HG03139 (cell line): ENCODE data around the gene LYPD3.

Experiments used
- ATAC-seq: cut with Tn5 transposase; IDR thresholded peaks from one replicate; pipeline ENCODE4 v1.9.1; 2021; ENCODE audit not compliant: unreplicated experiment

The LYPD3 gene

DNA sequence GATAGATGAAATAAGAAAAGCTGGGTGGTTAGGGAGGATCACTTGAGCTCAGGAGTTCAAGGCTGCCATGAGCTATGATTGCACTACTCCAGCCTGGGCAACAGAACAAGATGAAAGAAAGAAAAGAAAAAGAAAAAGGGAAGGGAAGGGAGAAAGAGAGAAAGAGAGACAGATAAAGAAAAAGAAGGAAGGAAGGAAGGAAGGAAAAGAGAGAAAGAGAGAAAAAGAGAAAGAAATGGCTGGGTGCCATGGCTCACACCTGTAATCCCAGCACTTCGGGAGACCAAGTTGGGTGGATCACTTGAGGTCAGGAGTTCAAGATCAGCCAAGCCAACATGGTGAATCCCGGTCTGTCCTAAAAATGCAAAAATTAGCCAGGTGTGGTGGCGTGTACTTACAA, 29.6 kb downstream of the LYPD3 start:
- no peak for ATAC-seq

DNA sequence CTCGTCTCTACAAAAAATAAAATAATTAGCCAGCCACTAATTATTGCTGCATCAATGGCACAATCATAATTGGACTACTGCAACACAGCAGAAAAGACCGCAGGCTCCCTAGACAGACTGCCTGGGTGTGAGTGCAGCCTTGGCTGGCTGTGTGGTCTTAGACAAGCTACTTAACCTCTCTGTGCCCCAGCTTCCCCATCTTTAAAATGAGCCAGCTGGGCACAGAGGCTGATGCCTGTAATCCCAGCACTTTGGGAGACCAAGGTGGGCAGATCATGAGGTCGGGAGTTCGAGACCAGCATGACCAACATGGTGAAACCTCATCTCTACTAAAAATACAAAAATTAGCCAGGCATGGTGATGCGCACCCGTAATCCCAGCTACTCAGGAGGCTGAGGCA, 31.7 kb downstream of the LYPD3 start:
- ATAC-seq, result no peak

DNA sequence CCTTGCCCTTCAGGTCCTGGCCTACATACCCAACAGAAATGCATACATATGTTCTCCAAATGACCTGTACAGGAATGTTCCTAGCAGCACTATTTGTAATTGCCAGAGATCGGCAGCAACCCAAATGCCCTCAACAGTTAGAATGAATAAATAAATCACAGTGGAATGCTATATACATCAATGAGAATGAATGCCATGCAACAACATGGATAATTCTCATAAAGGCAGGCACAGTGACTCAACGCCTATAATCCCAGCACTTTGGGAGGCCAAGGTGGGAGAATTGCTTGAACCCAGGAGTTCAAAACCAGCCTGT, 32.1 kb downstream of the LYPD3 start:
- ATAC-seq, result no peak

DNA sequence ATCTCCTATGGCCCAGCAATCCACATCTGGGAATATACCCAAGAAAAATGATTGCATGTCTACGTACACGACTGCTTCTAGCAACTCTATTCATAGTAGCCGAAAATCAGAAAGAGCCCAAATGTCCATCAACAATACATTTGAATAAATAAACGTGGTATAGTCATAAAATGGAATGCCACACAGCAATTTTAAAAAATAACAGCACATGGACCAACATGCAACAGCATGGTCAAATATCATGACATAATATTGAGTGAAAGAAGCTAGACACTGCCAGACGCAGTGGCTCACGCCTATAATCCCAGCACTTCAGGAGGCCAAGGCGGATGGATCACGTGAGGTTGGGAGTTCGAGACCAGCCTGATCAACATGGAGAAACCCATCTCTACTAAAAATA, 34.4 kb downstream of the LYPD3 start:
- ATAC-seq, result no peak

DNA sequence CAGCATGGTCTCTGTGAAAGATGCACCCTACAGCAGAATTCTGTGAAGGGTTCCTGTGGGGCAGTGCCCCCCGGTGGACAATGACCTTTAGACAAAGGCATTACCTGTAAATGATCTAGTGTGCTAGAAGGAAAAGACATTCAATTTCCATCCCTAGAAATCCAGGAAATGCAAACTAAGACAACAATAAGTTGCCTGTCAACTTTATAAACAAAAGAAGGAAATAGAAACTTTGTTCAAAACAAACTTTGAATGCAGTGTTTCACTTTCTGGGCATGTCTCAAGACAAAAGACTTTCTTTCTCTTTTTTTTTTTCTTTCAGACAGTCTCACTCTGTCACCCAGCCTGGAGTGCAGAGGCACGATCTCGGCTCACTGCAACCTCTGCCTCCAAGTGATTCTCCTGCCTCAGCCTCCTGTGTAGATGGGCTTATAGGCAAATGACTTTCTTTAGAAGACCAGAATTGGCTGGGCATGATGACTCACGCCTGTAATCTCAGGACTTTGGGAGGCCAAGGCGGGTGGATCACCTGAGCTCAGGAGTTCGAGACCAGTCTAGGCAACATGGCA, 35.2 kb downstream of the LYPD3 start:
- ATAC-seq, result no peak

DNA sequence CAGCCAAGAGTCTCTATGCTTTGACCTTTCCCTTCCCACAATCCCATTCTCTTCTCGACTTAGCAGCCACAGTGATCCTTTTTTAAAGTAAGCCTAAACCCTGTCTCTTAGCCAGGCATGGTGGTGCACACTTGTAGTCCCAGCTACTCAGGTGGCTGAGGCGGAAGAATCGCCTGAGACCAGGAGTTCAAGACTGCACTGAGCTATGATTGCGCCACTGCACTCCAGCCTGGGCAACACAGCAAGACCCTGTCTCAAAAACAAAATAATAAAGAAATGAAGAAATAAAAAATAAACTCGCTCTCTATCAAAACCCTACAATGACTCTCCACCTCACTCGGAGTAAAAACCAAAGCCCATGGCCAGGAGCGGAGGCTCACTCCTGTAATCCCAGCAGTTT, 36.0 kb downstream of the LYPD3 start:
- ATAC-seq, result no peak

DNA sequence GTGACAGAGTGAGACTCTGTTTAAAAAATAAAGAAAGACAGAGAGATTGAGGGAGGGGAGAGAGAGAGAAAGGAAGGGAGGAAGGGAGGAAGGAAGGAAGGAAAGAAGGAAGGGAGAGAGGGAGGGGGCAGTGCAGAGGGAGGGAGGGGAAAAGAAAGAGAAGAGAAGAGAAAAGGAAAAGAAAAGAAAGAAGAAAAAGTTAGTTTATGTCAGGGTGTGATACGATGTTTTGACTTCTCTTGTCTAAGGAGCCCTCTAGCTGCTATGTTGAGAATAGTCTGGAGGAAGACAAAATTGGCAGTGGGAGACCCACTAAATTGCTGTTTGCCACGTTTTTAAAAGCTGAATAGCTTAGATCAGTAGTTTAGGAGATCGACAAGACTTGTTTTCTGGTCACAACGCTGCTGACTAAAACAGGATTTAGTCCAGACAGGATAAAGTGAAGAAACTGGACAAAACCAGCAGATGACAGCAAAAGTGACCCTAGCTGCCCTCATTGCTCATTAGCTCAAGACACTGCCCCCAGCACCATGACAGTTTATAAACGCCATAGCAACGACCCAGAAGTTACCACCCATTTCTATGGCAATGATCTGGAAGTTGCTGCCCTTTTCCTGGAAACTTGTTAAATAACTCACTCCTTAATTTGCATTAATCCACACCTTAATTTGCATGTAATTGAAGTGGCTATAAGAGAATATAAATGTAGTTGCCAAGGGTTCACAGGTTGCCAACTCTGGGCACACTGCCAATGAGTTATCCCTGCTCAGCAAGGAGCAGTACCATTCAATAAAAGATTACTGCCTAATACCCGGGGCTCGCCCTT, 39.6 kb downstream of the LYPD3 start:
- ATAC-seq, result no peak

DNA sequence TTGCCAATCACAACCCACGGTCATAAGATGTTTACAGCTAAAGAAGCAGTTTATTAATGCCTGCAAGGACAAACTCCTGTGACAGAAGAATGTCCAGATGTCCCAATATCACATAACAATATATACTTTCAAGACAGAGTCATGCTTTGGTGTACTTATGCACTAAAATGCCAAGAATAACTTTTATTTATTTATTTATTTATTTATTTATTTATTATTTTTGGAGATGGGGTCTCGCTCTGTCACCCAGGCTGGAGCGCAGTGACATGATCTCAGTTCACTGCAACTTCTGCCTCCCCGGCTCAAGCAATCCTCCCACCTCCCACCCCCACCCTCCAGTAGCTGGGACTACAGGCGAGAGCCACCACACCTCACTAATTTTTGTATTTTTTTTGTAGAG, 41.6 kb downstream of the LYPD3 start:
- no peak for ATAC-seq

DNA sequence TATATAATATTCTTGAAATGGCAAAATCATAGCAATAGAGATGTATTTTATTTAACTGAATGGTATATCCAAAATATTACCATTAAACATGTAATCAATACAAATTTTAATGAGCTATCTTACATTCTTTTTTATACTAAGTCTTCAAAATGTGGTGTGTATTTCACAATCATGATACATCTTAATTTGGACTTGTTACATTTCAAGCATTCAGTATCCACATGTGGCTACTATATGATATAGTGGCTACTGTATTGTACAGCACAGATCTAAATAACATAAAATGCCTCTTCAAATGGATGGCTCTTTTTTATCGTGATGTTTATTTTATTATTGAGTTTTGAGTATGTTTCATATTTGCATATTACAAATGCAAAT, 42.7 kb downstream of the LYPD3 start:
- no peak for ATAC-seq

DNA sequence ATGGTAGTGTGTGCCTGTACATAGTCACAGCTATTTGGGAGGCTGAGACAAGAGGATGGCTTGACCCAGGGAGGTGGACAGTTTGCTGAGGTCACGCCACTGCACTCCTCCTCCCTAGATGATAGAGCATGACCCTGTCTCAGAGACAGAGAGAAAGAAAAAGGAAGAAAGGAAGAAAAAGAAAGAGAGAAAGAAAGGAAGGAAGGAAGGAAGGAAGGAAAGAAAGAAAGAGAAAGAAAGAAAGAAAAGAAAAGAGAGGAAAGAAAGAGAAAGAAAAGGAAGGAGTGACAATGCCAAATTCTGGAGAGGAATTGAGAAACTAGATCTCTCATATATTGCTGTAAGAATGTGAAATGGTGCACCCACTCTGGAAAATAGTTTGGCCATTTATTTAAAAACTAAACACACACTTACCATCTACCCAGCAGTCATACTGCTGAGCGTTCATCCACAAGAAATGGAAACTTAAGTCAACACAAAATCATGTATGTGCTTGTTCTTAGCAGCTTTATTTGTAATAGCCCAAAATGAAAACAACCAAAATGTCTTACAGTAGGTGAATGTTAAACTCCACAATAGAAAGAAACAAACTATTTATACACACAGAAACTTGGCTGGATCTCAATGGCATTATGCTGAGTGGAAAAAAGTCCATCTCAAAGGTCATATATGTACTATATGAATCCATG, 43.3 kb downstream of the LYPD3 start:
- ATAC-seq, result no peak

DNA sequence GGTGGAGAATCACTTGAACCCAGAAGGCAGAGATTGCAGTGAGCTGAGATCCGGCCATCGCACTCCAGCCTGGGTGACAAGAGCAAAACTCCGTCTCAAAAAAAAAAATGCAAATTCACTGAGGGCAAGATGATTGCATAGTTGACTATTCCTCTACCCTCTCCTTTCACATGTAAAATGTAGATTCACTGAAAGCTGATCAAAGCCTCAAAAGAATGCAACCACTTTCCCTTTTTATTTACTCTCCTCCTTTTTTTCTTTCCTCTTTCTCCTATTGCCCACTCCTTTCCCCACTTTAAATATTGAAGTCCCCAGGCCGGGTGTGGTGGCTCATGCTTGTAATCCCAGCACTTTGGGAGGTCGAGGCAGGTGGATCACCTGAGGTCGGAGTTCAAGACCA, 44.5 kb downstream of the LYPD3 start:
- no peak for ATAC-seq

DNA sequence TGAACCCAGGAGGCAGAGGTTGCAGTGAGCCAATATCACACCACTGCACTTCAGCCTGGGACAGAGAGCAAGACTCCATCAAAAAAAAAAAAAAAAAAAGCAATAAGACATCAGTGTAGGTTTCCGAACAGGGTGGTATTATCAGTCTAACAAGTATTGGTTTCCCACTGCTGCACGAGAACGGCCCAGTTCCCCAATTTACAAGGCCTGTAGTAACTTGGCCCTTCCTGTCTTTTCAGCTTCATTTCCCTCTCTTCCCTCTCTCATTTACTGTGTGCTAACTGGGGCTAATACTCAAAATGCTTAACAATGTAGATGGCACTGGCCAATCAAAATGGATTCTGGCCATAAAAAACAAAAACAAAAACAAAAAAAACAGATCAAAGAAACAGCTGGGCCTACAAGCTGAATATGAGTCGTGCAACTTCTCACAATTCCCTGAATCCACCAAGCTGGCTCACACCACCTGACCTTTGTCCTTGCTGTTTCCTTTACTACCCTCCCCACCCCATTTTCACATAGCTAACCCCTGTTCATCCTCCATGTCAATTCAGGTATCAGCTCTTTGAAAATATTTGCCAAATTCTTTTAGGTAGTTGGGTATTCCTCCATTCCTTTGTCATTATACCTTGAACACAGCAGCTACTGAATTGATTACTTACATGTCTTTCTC, 48.3 kb downstream of the LYPD3 start:
- ATAC-seq, result no peak

DNA sequence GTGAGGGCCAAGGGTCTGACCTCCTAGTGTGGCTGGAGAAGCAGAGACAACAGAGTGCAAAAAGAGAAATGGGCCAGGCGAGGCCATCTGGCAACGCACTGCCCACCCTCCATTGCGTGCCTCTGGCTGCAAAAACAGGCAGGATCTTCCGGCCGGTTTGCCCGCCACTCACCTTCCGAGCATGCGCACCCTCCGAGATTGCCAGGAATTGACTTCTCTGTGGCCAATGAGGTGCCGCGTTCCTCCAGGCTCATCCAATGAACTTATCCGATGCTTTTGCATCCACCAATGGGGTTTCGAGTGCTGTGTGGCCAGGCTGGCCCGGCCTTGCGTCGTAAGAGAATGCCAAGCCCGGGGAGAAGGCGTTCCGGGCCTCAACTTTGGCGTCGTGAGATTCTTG, 50.9 kb downstream of the LYPD3 start, which contains the start of gene TEX101:
TEX101 (plus strand) TSS at position 337 of the 400 bp plus-strand sequence. CDS start 1,030 bp downstream, outside the sequence.
- ATAC-seq, result no peak

DNA sequence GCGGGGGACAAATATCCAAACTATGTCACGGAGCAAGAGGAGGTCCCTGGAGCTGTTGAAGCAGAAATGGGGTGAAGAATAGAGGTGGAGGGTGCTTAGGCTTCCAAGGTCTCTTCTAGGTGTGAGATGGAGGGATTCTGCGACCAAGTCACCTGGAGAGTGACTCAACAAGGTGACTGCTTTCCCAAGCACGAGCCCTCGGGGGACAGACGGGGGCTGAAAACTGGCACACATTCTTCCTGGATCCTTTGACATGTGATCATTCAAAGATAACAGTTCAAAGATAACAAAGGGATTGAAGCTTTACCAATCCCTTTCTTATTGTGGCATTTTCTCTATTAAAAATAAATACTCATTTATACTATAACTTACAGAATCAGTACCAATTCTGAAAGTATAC, 53.0 kb downstream of the LYPD3 start:
- no peak for ATAC-seq
